ENCODE data around the gene VKORC1L1. TPM values are rescaled to one million over a fixed set of nuclear protein-coding genes. Genes with fewer than 3 reads are reported as not detected.

Gene VKORC1L1
- total and polyA plus RNA-seq, 2 of the 8 experiments (the other 6 are each of a cell fraction or from before 2014, with no cell fraction given): 12.7 to 45.3 TPM

DNA sequence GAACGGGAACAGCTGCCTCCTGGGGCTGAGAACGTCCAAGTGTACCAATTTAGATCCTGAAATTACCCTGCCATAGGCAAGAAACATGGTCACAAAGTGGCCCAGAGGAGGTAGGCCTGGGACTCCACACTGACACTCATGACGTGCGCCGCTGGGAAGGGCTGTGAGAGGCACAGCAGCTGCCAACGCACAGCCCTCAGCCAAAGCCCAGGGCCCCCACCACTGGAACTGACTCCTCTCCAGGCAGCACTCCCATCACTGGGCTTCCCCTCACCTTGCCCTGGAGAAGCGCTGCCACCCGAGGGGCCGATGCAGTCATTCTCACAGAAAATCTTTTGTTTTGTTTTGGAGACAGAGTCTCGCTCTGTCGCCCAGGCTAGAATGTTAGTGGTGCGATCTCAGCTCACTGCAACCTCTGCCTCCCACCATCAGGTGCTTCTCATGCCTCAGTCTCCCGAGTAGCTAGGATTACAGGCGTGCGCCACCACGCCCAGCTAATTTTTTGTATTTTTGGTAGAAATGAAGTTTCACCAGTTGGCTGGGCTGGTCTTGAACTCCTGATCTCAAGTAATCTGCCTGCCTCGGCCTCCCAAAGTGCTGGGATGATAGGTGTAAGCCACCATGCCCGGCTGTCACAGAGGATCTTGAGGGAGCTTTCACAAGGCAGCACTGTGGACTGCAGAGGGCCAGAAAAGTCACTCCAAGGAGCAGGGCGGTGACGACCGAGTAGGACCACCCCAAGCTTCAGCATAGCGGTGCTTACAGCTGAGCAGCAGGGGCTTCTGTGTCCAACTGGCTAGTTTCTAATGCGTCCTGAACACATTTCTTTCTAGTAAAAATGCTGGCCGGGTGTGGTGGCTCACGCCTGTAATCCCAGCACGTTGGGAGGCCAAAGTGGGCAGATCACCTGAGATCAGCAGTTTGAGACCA is 95.6 kb downstream of the VKORC1L1 start:
- Histone ChIP-seq H2BK120ac (replicated peaks; ENCODE audit: low read depth, low read length) (no peak overlapping the region), H3K56ac (replicated peaks; ENCODE audit: insufficient read length, low read depth, low read length) (no peak overlapping the region), H4K8ac (ENCODE audit: extremely low read depth, insufficient read depth, low read length) (no peak overlapping the region), H3K4me2 (ENCODE audit: insufficient read depth in 1 of 2, low read depth in 2 of 2, low read length in 2 of 2) (no peak overlapping the region), H4K5ac (ENCODE audit: insufficient read length, low read depth, low read length) (no peak overlapping the region), H2BK20ac (ENCODE audit: low read length) (no peak overlapping the region), H3K4me3 (ENCODE audit: extremely low read depth in 1 of 4, insufficient read depth in 2 of 4, low read depth in 3 of 4, low read length in 4 of 4) (no peak overlapping the region), H2AFZ (ENCODE audit: low read length) (no peak overlapping the region), H4K91ac (replicated peaks; ENCODE audit: insufficient read length, low read length) (no peak overlapping the region), H2BK15ac (ENCODE audit: low read length) (no peak overlapping the region), H3K79me2 (ENCODE audit: control insufficient read depth in 1 of 2, insufficient read depth in 2 of 2, low read length in 2 of 2) (no peaks in the 10 kb centered on the region), H3K4ac (replicated peaks; ENCODE audit: insufficient read length, low read depth, low read length) (no peak overlapping the region), H3K14ac (ENCODE audit: insufficient read length) (no peak overlapping the region), H3K27ac (ENCODE audit: low read depth, low read length) (no peak overlapping the region), H3K9me3 (ENCODE audit: insufficient read depth in 2 of 2, low read depth in 1 of 2, low read length in 1 of 2) (no peaks in the 10 kb centered on the region), H3K23ac (ENCODE audit: insufficient read length) (no peak overlapping the region), H3K36me3 (ENCODE audit: control insufficient read depth in 2 of 4, insufficient read depth in 4 of 4, low read length in 3 of 4) (peaks cover 26 to 84% (median 56%) of the 10 kb centered on the region in 4 experiments), H3K23me2 (ENCODE audit: low read depth, low read length) (no peaks in the 10 kb centered on the region), H2BK12ac (ENCODE audit: low read depth, low read length) (no peak overlapping the region), H3K18ac (ENCODE audit: extremely low read depth, low read length) (no peak overlapping the region), H3K27me3 (replicated peaks in 1 of 4; ENCODE audit: control insufficient read depth in 3 of 4, extremely low read depth in 1 of 4, insufficient read depth in 3 of 4, low read length in 3 of 4) (no peaks in the 10 kb centered on the region), H3K9ac (replicated peaks in 1 of 4; ENCODE audit: extremely low read depth in 1 of 4, low read depth in 3 of 4, low read length in 3 of 4) (no peak overlapping the region), H3K4me1 (replicated peaks in 1 of 4; ENCODE audit: control insufficient read depth in 3 of 4, insufficient read depth in 4 of 4, low read length in 3 of 4) (no peaks in the 10 kb centered on the region), H2AK5ac (ENCODE audit: low read depth, low read length) (no peak overlapping the region), H2BK5ac (ENCODE audit: low read depth, low read length) (no peak overlapping the region), H4K20me1 (replicated peaks in 1 of 2; ENCODE audit: control insufficient read depth in 1 of 2, insufficient read depth in 2 of 2, low read length in 2 of 2) (peaks cover 0 to 5% of the 10 kb centered on the region in 2 experiments), H3K79me1 (ENCODE audit: low read depth, low read length) (no peaks in the 10 kb centered on the region; the same call in 1 of the 2 replicates)
- 92% methylated on average over 25 of the region's 26 CpGs; no CpG with 5 or more reads in 1 of the 2 experiments for WGBS, 2 experiments (ENCODE audit: extremely low coverage in 1 of 2, insufficient coverage in 1 of 2, insufficient read length in 1 of 2, insufficient replicate concordance in 2 of 2, low coverage in 1 of 2, low lambda C conversion rate in 2 of 2, missing lambda C conversion rate in 1 of 2)
- DNase-seq (ENCODE audit: low read depth in 1 of 2, low spot score in 2 of 2): no peak
- CTCF ChIA-PET (ENCODE audit: partially characterized antibody): interaction anchor here (0.7 to 1.5 kb wide), 2 partner anchors 20 to 44 kb away, joined by 3 read pairs; no protein-coding TSS in a partner anchor
- FAIRE-seq: no peak
- no peak for TF ChIP-seq ASH2L (IDR thresholded peaks at IDR 0.05; ENCODE audit: low read length)
- TF ChIP-seq TAF1 (IDR thresholded peaks at IDR 0.05; ENCODE audit: low read depth, low read length): no peak
- TF ChIP-seq GABPA (IDR thresholded peaks at IDR 0.05; ENCODE audit: borderline replicate concordance, insufficient read depth, low read length): no peak
- no peak for TF ChIP-seq SP1 (IDR thresholded peaks at IDR 0.05; ENCODE audit: low read depth, low read length)
- TF ChIP-seq MAFK (IDR thresholded peaks at IDR 0.05; ENCODE audit: low read depth, low read length): no peak
- POLR2A ChIA-PET (ENCODE audit: partially characterized antibody): interaction anchor here (1.0 to 2.1 kb wide), 2 partner anchors 9 to 12 kb away, joined by 3 to 8 read pairs; no protein-coding TSS in a partner anchor
